Spleen (tissue), 7 donors: ENCODE measurements around the gene PRSS56.

ENCODE experiments used
- POLR2AphosphoS5 ChIP-seq, 3 donors: sonication (generic); formaldehyde crosslinking; IDR thresholded peaks; one replicate each; pipeline ENCODE4 v1.5.1; 2017; ENCODE audit warnings: antibody characterized with exemption in 3 of 3
- TF ChIP-seq, protein P1 (sequence below), 11 experiments: fragments of 200-600 bp in 7 of 11; fragments of 450-650 bp in 4 of 11; sonication (generic) in 4 of 11; IDR thresholded peaks in 8 of 11; conservative IDR thresholded peaks in 3 of 11; 1 replicate in 7 of 11; 2 replicates in 4 of 11; pipeline versions ENCODE4 v1.4.0 to v1.8.0; 2016 to 2021; ENCODE audit warnings: antibody characterized with exemption in 11 of 11, inconsistent platforms in 4 of 11, mild to moderate bottlenecking in 1 of 11
- donor health status: DM: no; HTN: no; CAD: no; lungs with moderate emphysema.
- donor health status: DM: no; HTN: no; CAD: no.
- donor health status: DM: no; HTN: no; CAD: no.

DNA sequence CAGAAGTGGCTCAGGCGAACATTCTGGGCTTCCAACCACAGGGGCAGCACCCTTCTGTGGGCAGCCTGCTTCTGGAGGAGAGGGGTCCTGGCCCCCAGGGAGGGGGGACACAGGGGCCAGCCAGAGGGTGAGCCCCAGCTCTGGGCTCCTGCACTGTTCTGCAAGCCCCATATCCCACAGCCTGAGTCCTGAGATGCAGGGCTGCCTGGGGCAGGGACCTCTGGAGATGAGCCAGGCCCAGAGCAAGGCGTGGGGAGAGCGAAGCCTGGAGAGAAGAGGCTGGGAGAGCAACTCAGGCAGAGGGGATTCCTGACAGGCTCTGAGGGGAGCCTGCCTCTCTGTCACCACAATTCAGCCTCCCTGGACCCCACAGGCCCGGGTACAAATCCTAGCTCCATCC lies 13.5 kb upstream of the PRSS56 start:
- no peak for TF ChIP-seq POLR2AphosphoS5 (IDR thresholded peaks at IDR 0.05)
- TF ChIP-seq, protein P1, sequence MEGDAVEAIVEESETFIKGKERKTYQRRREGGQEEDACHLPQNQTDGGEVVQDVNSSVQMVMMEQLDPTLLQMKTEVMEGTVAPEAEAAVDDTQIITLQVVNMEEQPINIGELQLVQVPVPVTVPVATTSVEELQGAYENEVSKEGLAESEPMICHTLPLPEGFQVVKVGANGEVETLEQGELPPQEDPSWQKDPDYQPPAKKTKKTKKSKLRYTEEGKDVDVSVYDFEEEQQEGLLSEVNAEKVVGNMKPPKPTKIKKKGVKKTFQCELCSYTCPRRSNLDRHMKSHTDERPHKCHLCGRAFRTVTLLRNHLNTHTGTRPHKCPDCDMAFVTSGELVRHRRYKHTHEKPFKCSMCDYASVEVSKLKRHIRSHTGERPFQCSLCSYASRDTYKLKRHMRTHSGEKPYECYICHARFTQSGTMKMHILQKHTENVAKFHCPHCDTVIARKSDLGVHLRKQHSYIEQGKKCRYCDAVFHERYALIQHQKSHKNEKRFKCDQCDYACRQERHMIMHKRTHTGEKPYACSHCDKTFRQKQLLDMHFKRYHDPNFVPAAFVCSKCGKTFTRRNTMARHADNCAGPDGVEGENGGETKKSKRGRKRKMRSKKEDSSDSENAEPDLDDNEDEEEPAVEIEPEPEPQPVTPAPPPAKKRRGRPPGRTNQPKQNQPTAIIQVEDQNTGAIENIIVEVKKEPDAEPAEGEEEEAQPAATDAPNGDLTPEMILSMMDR (IDR thresholded peaks at IDR 0.05 in 8 of 11, conservative IDR thresholded peaks at IDR 0.05 in 3 of 11) = no peak
